SK-N-SH (cell line): ENCODE data around the gene NCF2. TPM values are rescaled to one million over a fixed set of nuclear protein-coding genes. Genes with fewer than 3 reads are reported as not detected.

Source experiments
- CTCF ChIA-PET: fragments of 300-600, 350-600 bp; formaldehyde crosslinking; extraction: SDS; loops from one replicate; lab custom pipeline; 2021; lab: Yijun Ruan, JAX
- POLR2A ChIA-PET: fragments of 350-600 bp; sonication (Branson Sonifier 250); formaldehyde crosslinking; extraction: SDS; loops from one replicate; lab custom pipeline; 2020; ENCODE audit warnings: antibody characterized with exemption, inconsistent platforms; lab: Yijun Ruan, JAX
- DNase-seq: peaks from one replicate; pipeline ENCODE4 v3.0.0; 2012
- H2AFZ ChIP-seq: fragments of 200-600 bp; sonication (generic); 2 replicates; pipeline ENCODE4 v1.8.1; 2016; ENCODE audit warnings: antibody characterized with exemption, mild to moderate bottlenecking, low read depth
- H3F3A ChIP-seq: fragments of 200-600 bp; sonication (generic); replicated peaks from 2 replicates; pipeline ENCODE3; 2016; ENCODE audit warnings: antibody characterized with exemption, mild to moderate bottlenecking; ENCODE audit not compliant: insufficient read depth
- H3K27ac ChIP-seq, 2 experiments: fragments of 200-500 bp in 1 of 2; fragments of 200-600 bp in 1 of 2; sonication (Bioruptor generic) in 1 of 2; sonication (generic), shearing (Covaris generic) in 1 of 2; 2 replicates each; pipeline versions ENCODE4 v1.5.1 to v1.6.1; 2014 to 2016; ENCODE audit warnings: low read depth in 2 of 2, inconsistent platforms in 1 of 2, low read length in 1 of 2, mild to moderate bottlenecking in 1 of 2, mixed read lengths in 1 of 2
- H3K27me3 ChIP-seq: fragments of 200-600 bp; sonication (generic), shearing (Covaris generic); 2 replicates; pipeline ENCODE4 v1.6.1; 2016; ENCODE audit warnings: mixed run types; ENCODE audit not compliant: insufficient read depth
- H3K36me3 ChIP-seq, 2 experiments: fragments of 200-500 bp in 1 of 2; fragments of 200-600 bp in 1 of 2; sonication (Bioruptor generic) in 1 of 2; sonication (generic) in 1 of 2; replicated peaks in 1 of 2; 2 replicates each; pipeline versions ENCODE3 to v1.5.1; 2014 to 2016; ENCODE audit warnings: low read length in 1 of 2, mild to moderate bottlenecking in 1 of 2; ENCODE audit not compliant: insufficient read depth in 2 of 2, control insufficient read depth in 1 of 2
- H3K4me1 ChIP-seq, 2 experiments: fragments of 200-500 bp in 1 of 2; fragments of 200-600 bp in 1 of 2; sonication (Bioruptor generic) in 1 of 2; sonication (generic), shearing (Covaris generic) in 1 of 2; 2 replicates each; pipeline versions ENCODE4 v1.5.1 to v1.6.1; 2014 to 2016; ENCODE audit warnings: low read depth in 1 of 2, low read length in 1 of 2, mixed run types in 1 of 2; ENCODE audit not compliant: insufficient read depth in 2 of 2, control insufficient read depth in 1 of 2
- H3K4me2 ChIP-seq: fragments of 200-600 bp; sonication (generic), shearing (Covaris generic); 2 replicates; pipeline ENCODE4 v1.6.1; 2017; ENCODE audit warnings: mixed run types
- H3K4me3 ChIP-seq, 2 experiments: fragments of 200-500 bp in 1 of 2; fragments of 200-600 bp in 1 of 2; sonication (Bioruptor generic) in 1 of 2; sonication (generic), shearing (Covaris generic) in 1 of 2; 2 replicates each; pipeline versions ENCODE4 v1.5.1 to v1.8.1; 2014 to 2016; ENCODE audit warnings: low read depth in 2 of 2, inconsistent platforms in 1 of 2, low read length in 1 of 2, mild to moderate bottlenecking in 1 of 2, mixed read lengths in 1 of 2, moderate library complexity in 1 of 2
- H3K79me2 ChIP-seq: fragments of 200-600 bp; sonication (generic); 2 replicates; pipeline ENCODE4 v1.8.1; 2017; ENCODE audit warnings: mild to moderate bottlenecking; ENCODE audit not compliant: insufficient read depth
- H3K9ac ChIP-seq: fragments of 200-600 bp; sonication (generic); 2 replicates; pipeline ENCODE4 v1.6.1; 2017; ENCODE audit warnings: mixed run types
- H3K9me2 ChIP-seq: fragments of 200-600 bp; sonication (generic); 2 replicates; pipeline ENCODE4 v1.6.1; 2017; ENCODE audit warnings: mixed run types
- H3K9me3 ChIP-seq: fragments of 200-600 bp; sonication (generic); 2 replicates; pipeline ENCODE4 v1.6.1; 2017; ENCODE audit warnings: mixed run types, mild to moderate bottlenecking, moderate library complexity
- H4K20me1 ChIP-seq: fragments of 200-600 bp; sonication (generic); 2 replicates; pipeline ENCODE4 v1.6.1; 2017; ENCODE audit warnings: mild to moderate bottlenecking, mixed run types; ENCODE audit not compliant: insufficient read depth
- CHD2 ChIP-seq: fragments of 150-350 bp; IDR thresholded peaks from 2 replicates; pipeline ENCODE4 v1.6.1; 2018; ENCODE audit warnings: low read length; ENCODE audit not compliant: partially characterized antibody
- ELF1 ChIP-seq: IDR thresholded peaks from 2 replicates; pipeline ENCODE4 v1.4.0; 2012
- FOSL2 ChIP-seq: IDR thresholded peaks from 2 replicates; pipeline ENCODE4 v1.4.0; 2012; ENCODE audit warnings: low read depth, mild to moderate bottlenecking, moderate library complexity, borderline replicate concordance
- FOXJ3 ChIP-seq: sonication (generic); formaldehyde crosslinking; IDR thresholded peaks from 2 replicates; pipeline ENCODE4 v1.5.1; 2020; ENCODE audit warnings: mild to moderate bottlenecking, missing genetic modification reagents
- FOXM1 ChIP-seq: IDR thresholded peaks from 2 replicates; pipeline ENCODE4 v1.4.0; 2012; ENCODE audit warnings: low read depth, mild to moderate bottlenecking
- GABPA ChIP-seq: IDR thresholded peaks from 2 replicates; pipeline ENCODE4 v1.4.0; 2012; ENCODE audit warnings: low read depth, mild to moderate bottlenecking
- GATA2 ChIP-seq: sonication (generic); formaldehyde crosslinking; IDR thresholded peaks from 2 replicates; pipeline ENCODE4 v1.5.0; 2020; ENCODE audit warnings: mild to moderate bottlenecking, missing genetic modification reagents
- JUND ChIP-seq: IDR thresholded peaks from 2 replicates; pipeline ENCODE4 v1.4.0; 2012
- MEF2A ChIP-seq: IDR thresholded peaks from 2 replicates; pipeline ENCODE4 v1.4.0; 2012; ENCODE audit warnings: low read depth, borderline replicate concordance
- NFIC ChIP-seq: IDR thresholded peaks from 2 replicates; pipeline ENCODE4 v1.4.0; 2012; ENCODE audit warnings: borderline replicate concordance
- NRF1 ChIP-seq: IDR thresholded peaks from 2 replicates; pipeline ENCODE4 v1.6.1; 2012; ENCODE audit warnings: low read depth, mild to moderate bottlenecking, low read length
- POLR2AphosphoS5 ChIP-seq: IDR thresholded peaks from 2 replicates; pipeline ENCODE4 v1.6.1; 2012; ENCODE audit warnings: low read depth, low read length
- RAD21 ChIP-seq: IDR thresholded peaks from 2 replicates; pipeline ENCODE4 v1.6.1; 2012; ENCODE audit warnings: mild to moderate bottlenecking, low read length
- RCOR1 ChIP-seq: fragments of 150-350 bp; IDR thresholded peaks from 2 replicates; pipeline ENCODE4 v1.6.1; 2017; ENCODE audit warnings: antibody characterized with exemption, low read length
- RFX5 ChIP-seq: IDR thresholded peaks from 2 replicates; pipeline ENCODE4 v1.6.1; 2012; ENCODE audit warnings: mild to moderate bottlenecking, improper control_type of control experiment, low read length
- RXRA ChIP-seq: IDR thresholded peaks from 2 replicates; pipeline ENCODE4 v1.4.0; 2012; ENCODE audit warnings: low read depth, mild to moderate bottlenecking, borderline replicate concordance
- SMC3 ChIP-seq: IDR thresholded peaks from 2 replicates; pipeline ENCODE4 v1.6.1; 2012; ENCODE audit warnings: low read depth, low read length, improper control_type of control experiment
- TAF1 ChIP-seq: IDR thresholded peaks from 2 replicates; pipeline ENCODE4 v1.6.1; 2012; ENCODE audit warnings: low read depth, mild to moderate bottlenecking, low read length, moderate library complexity, borderline replicate concordance
- TCF12 ChIP-seq: IDR thresholded peaks from 2 replicates; pipeline ENCODE4 v1.4.0; 2012
- YY1 ChIP-seq: IDR thresholded peaks from 2 replicates; pipeline ENCODE4 v1.4.0; 2012; ENCODE audit warnings: low read depth, mild to moderate bottlenecking
- WGBS: methylation state at CpG from one replicate; pipeline ENCODE4 v1.1.6; 2017; ENCODE audit warnings: low lambda C conversion rate; 5-methylcytosine and 5-hydroxymethylcytosine counted together
- polyA plus RNA-seq, 3 experiments: library from polyadenylated mRNA; depleted of rRNA; stranded (reverse); fragments of >200 nt; gene quantifications; 2 replicates each; pipeline ENCODE4 v1.2.3, GENCODE V29; 2012
- TF ChIP-seq, protein P1 (sequence below): fragments of 150-350 bp; IDR thresholded peaks from 2 replicates; pipeline ENCODE4 v1.6.1; 2017; ENCODE audit warnings: antibody characterized with exemption, low read length, low read depth, borderline replicate concordance
- TF ChIP-seq, protein P2 (sequence below): IDR thresholded peaks from 2 replicates; pipeline ENCODE4; 2012
- TF ChIP-seq, protein P3 (sequence below): IDR thresholded peaks from 2 replicates; pipeline ENCODE4 v1.6.1; 2012; ENCODE audit warnings: mild to moderate bottlenecking, low read depth, low read length, moderate library complexity
- TF ChIP-seq, protein P4 (sequence below): IDR thresholded peaks from 2 replicates; pipeline ENCODE4 v1.4.0; 2012; ENCODE audit warnings: low read depth, borderline replicate concordance
- TF ChIP-seq, protein P5 (sequence below): fragments of 200-600 bp; sonication (generic); IDR thresholded peaks from 2 replicates; pipeline ENCODE4 v1.6.1; 2017; ENCODE audit warnings: antibody characterized with exemption, mild to moderate bottlenecking, moderate library complexity
- TF ChIP-seq, protein P6 (sequence below): IDR thresholded peaks from 2 replicates; pipeline ENCODE4 v1.4.0; 2012; ENCODE audit warnings: low read depth

NCF2 gene
- polyA plus RNA-seq, 1 of the 3 experiments (the other 2 are of a cell fraction): 2.0 TPM

DNA sequence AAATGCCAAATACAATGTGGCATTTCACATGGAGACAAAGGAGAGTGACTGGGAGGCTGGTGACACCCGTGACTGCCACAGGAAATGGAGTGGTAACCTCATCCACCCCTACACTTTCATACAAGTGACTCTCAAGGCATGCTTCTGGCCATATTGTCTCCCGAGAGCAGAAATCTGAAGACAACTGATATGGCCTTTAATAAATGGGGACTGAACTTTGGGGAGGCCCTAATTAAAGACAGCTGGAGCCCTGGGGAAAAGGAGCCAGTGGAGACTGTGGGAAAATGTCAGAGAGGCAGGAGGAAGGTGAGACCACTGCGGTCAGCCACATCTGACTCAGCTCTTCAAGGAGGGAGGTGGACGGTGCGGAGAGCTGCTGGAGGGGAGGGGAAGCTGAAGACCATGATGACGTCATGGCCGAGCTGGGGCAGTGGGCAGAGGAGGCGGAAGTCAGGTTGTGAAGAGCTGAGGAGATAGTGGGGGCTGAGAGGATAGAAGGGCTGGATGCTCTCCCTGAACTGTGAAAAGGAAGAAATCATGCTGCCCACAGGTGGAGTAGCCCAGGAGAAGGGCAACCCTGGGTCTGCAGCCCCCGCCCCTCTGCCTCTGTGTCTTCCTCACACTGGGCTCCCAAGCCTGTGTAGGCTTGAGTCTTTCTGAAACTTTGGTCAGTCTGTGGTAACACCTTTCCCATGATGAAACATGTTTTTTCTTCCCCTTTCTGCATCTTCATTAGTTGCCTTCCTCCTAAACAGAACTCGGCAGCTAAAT is 14.0 kb upstream of the NCF2 start:
- ChIA-PET CTCF (interaction anchor here (1.0 to 1.9 kb wide), 5 partner anchors 29 to 322 kb away, joined by 4 to 6 read pairs (median 5); no protein-coding TSS in a partner anchor), POLR2A (no interaction called here)
- Histone ChIP-seq H3K4me3 (no peak overlapping the region), H3K4me1 (peaks cover 12 to 22% of the 10 kb centered on the region in 2 experiments), H3K9ac (peak overlapping the region; percentile 51; the same call in 1 of the 2 replicates), H3F3A (peaks cover 36% of the 10 kb centered on the region), H3K4me2 (peak overlapping the region; percentile 32; the same call in 1 of the 2 replicates), H2AFZ (peak overlapping the region; percentile 49), H3K27ac (peak overlapping the region in 1 of 2 experiments; percentile 98; a peak in 2 of 4 replicates), H3K36me3 (no peaks in the 10 kb centered on the region), H3K9me3 (no peaks in the 10 kb centered on the region), H3K27me3 (no peaks in the 10 kb centered on the region), H3K9me2 (no peaks in the 10 kb centered on the region), H4K20me1 (no peaks in the 10 kb centered on the region), H3K79me2 (no peaks in the 10 kb centered on the region)
- 49% methylated on average over 10 of the region's 10 CpGs for WGBS
- no peak for DNase-seq
- peak; percentile 58; the same call in 1 of the 2 replicates for TF ChIP-seq RXRA
- TF ChIP-seq MEF2A: no peak
- no peak for TF ChIP-seq GATA2 (CRISPR knock-in tag)
- TF ChIP-seq, protein P1, sequence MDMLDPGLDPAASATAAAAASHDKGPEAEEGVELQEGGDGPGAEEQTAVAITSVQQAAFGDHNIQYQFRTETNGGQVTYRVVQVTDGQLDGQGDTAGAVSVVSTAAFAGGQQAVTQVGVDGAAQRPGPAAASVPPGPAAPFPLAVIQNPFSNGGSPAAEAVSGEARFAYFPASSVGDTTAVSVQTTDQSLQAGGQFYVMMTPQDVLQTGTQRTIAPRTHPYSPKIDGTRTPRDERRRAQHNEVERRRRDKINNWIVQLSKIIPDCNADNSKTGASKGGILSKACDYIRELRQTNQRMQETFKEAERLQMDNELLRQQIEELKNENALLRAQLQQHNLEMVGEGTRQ: no peak
- TF ChIP-seq POLR2AphosphoS5: peak; percentile 26; the same call in 1 of the 2 replicates
- TF ChIP-seq, protein P2, sequence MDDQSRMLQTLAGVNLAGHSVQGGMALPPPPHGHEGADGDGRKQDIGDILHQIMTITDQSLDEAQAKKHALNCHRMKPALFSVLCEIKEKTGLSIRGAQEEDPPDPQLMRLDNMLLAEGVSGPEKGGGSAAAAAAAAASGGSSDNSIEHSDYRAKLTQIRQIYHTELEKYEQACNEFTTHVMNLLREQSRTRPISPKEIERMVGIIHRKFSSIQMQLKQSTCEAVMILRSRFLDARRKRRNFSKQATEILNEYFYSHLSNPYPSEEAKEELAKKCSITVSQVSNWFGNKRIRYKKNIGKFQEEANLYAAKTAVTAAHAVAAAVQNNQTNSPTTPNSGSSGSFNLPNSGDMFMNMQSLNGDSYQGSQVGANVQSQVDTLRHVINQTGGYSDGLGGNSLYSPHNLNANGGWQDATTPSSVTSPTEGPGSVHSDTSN: 0 out of 2 replicates have a peak, but pooled peaks have one; percentile 25
- TF ChIP-seq RCOR1: no peak
- TF ChIP-seq, protein P3, sequence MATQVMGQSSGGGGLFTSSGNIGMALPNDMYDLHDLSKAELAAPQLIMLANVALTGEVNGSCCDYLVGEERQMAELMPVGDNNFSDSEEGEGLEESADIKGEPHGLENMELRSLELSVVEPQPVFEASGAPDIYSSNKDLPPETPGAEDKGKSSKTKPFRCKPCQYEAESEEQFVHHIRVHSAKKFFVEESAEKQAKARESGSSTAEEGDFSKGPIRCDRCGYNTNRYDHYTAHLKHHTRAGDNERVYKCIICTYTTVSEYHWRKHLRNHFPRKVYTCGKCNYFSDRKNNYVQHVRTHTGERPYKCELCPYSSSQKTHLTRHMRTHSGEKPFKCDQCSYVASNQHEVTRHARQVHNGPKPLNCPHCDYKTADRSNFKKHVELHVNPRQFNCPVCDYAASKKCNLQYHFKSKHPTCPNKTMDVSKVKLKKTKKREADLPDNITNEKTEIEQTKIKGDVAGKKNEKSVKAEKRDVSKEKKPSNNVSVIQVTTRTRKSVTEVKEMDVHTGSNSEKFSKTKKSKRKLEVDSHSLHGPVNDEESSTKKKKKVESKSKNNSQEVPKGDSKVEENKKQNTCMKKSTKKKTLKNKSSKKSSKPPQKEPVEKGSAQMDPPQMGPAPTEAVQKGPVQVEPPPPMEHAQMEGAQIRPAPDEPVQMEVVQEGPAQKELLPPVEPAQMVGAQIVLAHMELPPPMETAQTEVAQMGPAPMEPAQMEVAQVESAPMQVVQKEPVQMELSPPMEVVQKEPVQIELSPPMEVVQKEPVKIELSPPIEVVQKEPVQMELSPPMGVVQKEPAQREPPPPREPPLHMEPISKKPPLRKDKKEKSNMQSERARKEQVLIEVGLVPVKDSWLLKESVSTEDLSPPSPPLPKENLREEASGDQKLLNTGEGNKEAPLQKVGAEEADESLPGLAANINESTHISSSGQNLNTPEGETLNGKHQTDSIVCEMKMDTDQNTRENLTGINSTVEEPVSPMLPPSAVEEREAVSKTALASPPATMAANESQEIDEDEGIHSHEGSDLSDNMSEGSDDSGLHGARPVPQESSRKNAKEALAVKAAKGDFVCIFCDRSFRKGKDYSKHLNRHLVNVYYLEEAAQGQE: no peak
- TF ChIP-seq TCF12: peak; percentile 96
- no peak for TF ChIP-seq NRF1
- no peak for TF ChIP-seq GABPA
- no peak for TF ChIP-seq YY1
- no peak for TF ChIP-seq FOXJ3 (CRISPR knock-in tag)
- TF ChIP-seq, protein P4, sequence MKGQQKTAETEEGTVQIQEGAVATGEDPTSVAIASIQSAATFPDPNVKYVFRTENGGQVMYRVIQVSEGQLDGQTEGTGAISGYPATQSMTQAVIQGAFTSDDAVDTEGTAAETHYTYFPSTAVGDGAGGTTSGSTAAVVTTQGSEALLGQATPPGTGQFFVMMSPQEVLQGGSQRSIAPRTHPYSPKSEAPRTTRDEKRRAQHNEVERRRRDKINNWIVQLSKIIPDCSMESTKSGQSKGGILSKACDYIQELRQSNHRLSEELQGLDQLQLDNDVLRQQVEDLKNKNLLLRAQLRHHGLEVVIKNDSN: no peak
- no peak; the same call in 1 of the 2 replicates for TF ChIP-seq JUND
- TF ChIP-seq, protein P5, sequence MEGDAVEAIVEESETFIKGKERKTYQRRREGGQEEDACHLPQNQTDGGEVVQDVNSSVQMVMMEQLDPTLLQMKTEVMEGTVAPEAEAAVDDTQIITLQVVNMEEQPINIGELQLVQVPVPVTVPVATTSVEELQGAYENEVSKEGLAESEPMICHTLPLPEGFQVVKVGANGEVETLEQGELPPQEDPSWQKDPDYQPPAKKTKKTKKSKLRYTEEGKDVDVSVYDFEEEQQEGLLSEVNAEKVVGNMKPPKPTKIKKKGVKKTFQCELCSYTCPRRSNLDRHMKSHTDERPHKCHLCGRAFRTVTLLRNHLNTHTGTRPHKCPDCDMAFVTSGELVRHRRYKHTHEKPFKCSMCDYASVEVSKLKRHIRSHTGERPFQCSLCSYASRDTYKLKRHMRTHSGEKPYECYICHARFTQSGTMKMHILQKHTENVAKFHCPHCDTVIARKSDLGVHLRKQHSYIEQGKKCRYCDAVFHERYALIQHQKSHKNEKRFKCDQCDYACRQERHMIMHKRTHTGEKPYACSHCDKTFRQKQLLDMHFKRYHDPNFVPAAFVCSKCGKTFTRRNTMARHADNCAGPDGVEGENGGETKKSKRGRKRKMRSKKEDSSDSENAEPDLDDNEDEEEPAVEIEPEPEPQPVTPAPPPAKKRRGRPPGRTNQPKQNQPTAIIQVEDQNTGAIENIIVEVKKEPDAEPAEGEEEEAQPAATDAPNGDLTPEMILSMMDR: no peak
- TF ChIP-seq, protein P6, sequence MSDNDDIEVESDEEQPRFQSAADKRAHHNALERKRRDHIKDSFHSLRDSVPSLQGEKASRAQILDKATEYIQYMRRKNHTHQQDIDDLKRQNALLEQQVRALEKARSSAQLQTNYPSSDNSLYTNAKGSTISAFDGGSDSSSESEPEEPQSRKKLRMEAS: peak; percentile 28; the same call in 1 of the 2 replicates
- no peak for TF ChIP-seq TAF1
- TF ChIP-seq RFX5: no peak
- TF ChIP-seq CHD2: no peak
- TF ChIP-seq RAD21: no peak
- peak; percentile 62 for TF ChIP-seq FOSL2
- TF ChIP-seq SMC3: no peak
- no peak; the same call in 1 of the 2 replicates for TF ChIP-seq NFIC
- TF ChIP-seq FOXM1: no peak
- no peak for TF ChIP-seq ELF1
